ENCODE measurements around the gene ZNF415. TPM values are rescaled to one million over a fixed set of nuclear protein-coding genes. Genes with fewer than 3 reads are reported as not detected.

The ZNF415 gene
- total RNA-seq, 1 experiment from 2014 or later, result not detected

Other genes starting within 250 kb of the ZNF415 start
- 9.2 TPM for gene ZNF320, start 235.3 kb downstream of the ZNF415 start, total RNA-seq (2021; ENCODE audit: unreplicated experiment)
- 6.4 TPM for gene ZNF888, start 209.5 kb downstream of the ZNF415 start, total RNA-seq (2021; ENCODE audit: unreplicated experiment)
- 8.9 TPM for gene ZNF816, start 170.0 kb downstream of the ZNF415 start, total RNA-seq (2021; ENCODE audit: unreplicated experiment)
- gene ERVV-1, start 119.0 kb downstream of the ZNF415 start, total RNA-seq (2021; ENCODE audit: unreplicated experiment), result not detected
- gene ERVV-2, start 88.2 kb downstream of the ZNF415 start, total RNA-seq (2021; ENCODE audit: unreplicated experiment), result not detected
- 14.9 TPM for gene ZNF160, start 29.5 kb downstream of the ZNF415 start, total RNA-seq (2021; ENCODE audit: unreplicated experiment)
- 0.17 TPM for gene ZNF347, start 26.1 kb upstream of the ZNF415 start, total RNA-seq (2021; ENCODE audit: unreplicated experiment)
- 0.44 TPM for gene ZNF665, start 60.4 kb upstream of the ZNF415 start, total RNA-seq (2021; ENCODE audit: unreplicated experiment)
- gene ZNF677, start 122.0 kb upstream of the ZNF415 start, total RNA-seq (2021; ENCODE audit: unreplicated experiment), result 0.34 TPM
- not detected for gene VN1R2, start 125.4 kb upstream of the ZNF415 start, total RNA-seq (2021; ENCODE audit: unreplicated experiment)
- gene VN1R4, start 134.8 kb upstream of the ZNF415 start, total RNA-seq (2021; ENCODE audit: unreplicated experiment), result not detected
- gene ZNF845, start 200.8 kb upstream of the ZNF415 start, total RNA-seq (2021; ENCODE audit: unreplicated experiment), result 5.4 TPM
- 10.2 TPM for gene ZNF525, start 232.8 kb upstream of the ZNF415 start, total RNA-seq (2021; ENCODE audit: unreplicated experiment)

All from HCT116 (cell line).